ENCODE measurements around the gene DUSP11.

- TF ChIP-seq, protein P1, sequence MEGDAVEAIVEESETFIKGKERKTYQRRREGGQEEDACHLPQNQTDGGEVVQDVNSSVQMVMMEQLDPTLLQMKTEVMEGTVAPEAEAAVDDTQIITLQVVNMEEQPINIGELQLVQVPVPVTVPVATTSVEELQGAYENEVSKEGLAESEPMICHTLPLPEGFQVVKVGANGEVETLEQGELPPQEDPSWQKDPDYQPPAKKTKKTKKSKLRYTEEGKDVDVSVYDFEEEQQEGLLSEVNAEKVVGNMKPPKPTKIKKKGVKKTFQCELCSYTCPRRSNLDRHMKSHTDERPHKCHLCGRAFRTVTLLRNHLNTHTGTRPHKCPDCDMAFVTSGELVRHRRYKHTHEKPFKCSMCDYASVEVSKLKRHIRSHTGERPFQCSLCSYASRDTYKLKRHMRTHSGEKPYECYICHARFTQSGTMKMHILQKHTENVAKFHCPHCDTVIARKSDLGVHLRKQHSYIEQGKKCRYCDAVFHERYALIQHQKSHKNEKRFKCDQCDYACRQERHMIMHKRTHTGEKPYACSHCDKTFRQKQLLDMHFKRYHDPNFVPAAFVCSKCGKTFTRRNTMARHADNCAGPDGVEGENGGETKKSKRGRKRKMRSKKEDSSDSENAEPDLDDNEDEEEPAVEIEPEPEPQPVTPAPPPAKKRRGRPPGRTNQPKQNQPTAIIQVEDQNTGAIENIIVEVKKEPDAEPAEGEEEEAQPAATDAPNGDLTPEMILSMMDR (IDR thresholded peaks at IDR 0.05), result no peak
- no peak for TF ChIP-seq ZFX (IDR thresholded peaks at IDR 0.05; ENCODE audit: borderline replicate concordance)
Observed at GRCh38 chr2:73736855-73737779, 42.8 kb downstream of the DUSP11 start, which contains the start of gene TPRKB.
